Jurkat, Clone E6-1 (cell line): ENCODE results near the gene TUBG2.
A peak's percentile ranks its signal among the peaks of the same experiment; 100 is the strongest.

ENCODE experiments used
- DNase-seq: peaks from one replicate; pipeline ENCODE4 v3.0.0-alpha.2; 2011; ENCODE audit warnings: low read depth, low spot score
- H3K4me3 ChIP-seq: 2 replicates; pipeline ENCODE4 v1.5.1; 2011; ENCODE audit warnings: mild to moderate bottlenecking, low read length, control low read depth, moderate library complexity

TUBG2 gene

DNA sequence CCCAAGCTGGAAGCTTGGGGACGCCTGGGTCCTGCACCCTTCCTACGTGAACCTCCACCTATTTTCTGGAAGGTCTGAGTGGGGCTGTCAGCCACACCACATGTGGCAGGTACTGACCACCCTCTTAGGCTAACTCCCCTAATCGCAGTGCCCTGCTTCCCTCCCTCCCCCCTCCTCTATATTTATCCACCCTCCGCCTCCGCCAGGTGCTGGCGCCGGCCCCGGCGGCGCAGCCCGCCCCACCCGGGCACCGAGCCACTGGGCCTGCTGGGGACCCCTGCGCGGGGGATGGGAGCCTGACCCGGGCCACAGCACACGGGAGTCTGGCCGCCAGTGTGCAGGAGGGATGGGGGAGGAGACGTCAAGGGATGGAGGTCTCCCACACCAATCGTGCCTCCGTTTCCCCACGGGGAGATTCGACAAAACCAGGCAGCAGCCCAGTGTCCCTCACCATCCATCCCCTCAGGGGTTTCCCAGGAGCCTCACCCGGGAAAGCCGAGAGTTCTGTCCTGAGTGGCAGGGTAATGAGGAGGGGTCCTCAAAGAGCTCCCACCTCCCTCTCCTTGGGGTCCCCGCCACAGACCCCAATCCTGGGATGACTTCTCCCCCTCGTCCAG, 16.4 kb downstream of the TUBG2 start:
- peak overlapping the region; percentile 65 for H3K4me3 ChIP-seq
- no peak for DNase-seq

DNA sequence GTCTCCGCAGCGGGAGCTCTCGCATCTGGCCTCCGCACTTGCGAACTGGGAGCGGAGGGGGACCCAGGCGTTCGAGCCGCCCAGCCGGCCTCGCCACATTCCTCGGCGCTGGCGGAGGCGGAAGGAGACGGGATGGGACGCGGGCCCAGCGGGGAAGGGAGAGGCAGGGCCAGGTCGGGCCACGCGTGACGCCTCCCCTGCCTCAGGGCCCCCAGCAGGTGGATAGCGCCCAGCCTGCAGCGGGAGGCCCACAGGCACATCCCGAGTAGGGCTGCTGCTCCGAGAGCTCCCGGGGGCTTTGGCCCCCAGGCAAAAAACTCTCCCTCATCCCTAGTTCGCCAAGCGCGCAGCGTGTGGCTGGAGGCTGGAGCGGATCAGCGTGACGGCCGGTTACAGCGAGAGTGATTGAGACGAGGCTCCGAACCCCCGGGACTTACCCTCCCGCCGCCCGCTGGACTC, 16.9 kb downstream of the TUBG2 start:
- DNase-seq: no peak

DNA sequence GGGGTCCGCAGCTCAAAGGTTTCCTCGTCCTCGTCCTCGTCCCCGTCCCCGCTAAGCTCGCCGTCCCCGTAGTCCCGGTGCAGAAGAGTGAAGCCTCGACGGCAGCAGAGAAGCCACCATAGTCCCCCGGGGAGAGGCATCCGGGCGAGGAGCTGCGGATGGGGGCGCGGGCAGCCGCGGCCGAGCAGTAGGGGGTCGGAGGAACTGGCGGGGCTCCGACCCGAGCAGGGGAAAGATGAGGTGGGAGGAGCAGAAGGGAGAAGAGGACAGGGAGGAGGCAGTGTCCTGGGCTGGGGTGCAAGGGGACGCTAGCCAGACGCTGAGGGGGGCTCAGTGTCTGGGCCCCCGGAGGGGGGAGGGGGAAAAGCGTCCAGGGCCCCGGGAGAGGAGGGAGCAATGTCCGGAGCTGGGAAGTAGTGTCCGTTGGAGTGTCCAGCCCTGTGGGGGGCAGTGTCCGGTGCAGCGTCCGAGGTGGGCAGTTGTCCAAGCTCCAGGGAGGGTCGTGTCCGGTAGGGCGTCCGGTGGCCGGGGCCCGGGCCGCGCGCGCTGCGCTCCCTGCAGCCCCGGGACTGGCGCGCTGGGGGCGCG, 17.4 kb downstream of the TUBG2 start, which contains the start of gene PLEKHH3:
Gene PLEKHH3 (minus strand): TSS at position 571 of the 588 bp plus-strand sequence. CDS start 431 bp downstream, at position 140.
- DNase-seq: no peak

More for the DNA sequence above, 16.9 kb downstream of the TUBG2 start:
- H3K4me3 ChIP-seq: peak overlapping the region; percentile 65

DNA sequence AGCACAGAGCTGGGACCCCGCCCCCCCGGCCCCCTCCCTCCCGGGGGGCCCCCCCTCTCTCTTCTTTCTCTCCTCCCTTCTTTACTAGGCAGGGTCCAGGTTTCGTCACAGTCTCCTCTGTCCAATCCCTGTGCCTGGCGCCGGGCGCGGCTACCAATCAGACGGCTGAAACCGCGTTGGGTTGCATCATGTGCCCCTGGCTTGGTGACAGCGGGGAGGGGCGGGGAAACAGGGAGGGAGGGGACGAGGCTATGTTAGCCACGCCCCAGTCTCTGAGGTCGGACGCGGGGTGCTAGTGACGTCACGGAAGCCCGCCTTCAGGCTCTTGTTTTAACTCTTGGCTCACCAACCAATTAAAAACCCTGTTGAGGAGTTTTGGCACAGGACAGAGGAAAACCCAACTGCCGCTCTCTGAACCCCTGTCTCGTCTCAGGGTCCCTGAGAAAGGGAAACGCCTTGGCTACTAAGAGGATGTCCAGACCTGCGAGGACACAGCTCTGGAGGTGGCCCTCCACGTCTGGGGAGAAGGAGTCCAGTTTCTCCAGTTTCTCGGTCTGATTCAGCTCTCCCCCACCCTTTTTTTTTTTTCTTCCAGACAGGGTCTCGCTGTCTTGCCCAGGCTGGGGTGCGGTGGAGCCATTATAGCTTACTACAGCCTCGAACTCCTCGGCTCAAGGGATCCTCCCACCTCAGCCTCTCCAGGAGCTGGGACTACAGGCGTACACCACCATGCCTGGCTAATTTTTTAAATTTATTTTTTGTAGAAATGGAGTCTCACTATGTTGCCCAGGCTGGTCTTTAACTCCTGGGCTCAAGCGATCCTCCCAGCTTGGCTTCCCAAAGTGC, 18.2 kb downstream of the TUBG2 start:
- H3K4me3 ChIP-seq: peak overlapping the region; percentile 65
- DNase-seq: peak; percentile 99

More for the DNA sequence above, 17.4 kb downstream of the TUBG2 start, which contains the start of gene PLEKHH3:
- peak within 1 kb of the TSS; percentile 65 for H3K4me3 ChIP-seq

DNA sequence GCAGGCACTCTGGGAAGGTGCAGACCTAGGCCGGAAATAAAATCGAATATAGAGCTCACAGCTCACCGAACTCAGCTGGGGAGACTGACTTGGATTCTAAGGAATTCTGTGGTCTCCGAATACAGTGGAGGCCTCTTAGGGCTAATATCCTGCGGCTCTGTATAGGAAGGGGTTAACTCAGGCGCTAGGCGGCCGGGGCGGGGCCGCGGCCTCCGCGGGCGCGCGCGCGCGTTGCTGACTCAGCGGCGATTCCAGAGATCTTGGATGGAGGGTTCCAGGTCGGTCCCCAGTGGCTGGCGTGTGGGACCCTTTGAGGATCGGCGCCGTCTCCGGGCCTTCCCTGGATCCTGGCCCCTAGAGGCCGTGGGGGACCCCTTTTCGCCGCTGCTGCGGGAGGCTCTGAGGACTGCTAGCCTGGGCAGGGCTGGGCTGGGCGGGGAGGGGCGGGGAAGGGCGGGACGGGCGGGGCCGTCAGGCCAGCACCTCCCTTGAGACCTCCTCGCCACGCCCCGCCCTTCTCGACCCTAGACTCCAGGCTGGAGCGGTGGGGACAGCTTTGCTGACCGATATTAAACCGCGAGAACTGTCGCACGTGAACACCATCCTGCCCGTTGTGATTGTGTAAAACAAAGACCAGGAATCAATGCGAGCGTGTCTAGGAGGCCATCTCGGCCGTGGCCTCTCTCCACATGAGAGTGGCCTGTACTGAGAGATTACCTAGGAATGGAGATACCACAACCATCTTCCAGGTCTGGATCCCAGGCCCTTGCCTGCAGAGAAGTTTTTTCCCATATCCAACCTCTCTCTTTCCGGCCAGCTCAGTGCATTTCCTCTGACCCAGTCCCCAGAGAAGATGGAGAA, 19.1 kb downstream of the TUBG2 start:
- peak; percentile 49 for DNase-seq
- H3K4me3 ChIP-seq: peak overlapping the region; percentile 58

DNA sequence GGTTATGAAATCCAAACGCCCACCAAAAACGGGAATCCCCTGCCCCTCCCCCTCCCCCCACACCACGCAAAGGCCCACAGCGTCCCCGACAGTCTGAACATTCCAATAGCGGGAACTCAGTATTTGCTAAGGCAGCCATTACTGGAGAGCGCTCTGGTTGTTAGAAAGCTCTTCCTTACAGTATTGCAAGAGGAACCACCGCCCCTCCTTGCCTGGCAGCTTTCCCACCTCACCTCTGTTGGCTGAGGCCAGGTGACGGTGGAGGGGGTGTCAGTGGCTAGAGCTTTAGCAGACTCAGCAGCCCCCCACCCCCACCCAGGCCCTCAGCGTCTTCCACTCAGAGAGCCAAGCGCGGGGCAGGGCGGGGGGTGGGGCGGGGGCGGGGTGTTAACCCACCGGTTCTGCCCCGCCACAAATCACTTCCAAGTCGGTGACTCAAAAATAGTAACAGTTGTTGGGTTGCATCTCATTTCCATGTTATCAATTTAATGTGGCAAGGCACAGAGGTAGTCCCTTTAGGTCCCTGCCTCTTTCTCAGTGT, 19.9 kb downstream of the TUBG2 start:
- DNase-seq: peak; percentile 51
- H3K4me3 ChIP-seq: peak overlapping the region; percentile 58

DNA sequence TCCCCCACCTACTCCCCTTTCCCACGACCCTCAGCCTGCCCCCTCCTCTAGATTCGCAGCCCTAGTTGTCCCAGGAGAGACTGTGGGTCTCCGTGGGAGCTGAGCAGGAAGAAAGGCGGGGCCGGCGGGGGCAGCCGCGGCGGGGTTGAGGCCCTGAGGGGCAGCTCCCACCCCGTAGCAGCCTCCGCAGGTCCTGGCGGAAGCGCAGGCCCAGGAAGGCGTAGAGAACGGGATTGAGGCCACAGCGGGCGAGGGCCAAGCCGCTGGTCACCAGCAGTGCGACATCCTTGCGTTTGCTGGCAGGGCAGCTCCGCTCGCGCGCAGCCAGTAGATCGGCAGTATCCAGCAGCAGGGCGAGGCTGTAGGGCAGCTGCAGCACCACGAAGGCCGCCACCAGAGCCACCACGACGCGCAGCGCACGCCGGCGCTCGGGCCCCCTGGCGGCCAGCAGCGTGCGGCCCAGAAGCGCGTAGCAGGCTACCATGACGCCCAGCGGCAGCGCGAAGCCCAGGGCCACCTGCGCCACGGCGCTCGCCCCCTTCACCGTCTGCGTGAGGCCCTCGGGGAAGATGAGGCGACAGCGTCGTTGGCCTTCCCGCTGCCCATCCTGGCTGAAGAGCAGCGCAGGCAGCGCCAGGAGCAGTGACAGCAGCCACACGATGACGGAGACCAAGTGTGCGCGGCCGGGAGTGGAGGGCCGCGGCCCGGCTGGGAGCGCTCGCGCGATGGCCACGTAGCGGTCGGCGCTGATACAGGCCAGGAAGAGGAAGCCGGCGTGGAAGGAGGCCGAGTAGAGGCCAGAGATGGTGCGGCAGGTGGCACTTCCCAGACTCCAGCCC, 20.6 kb downstream of the TUBG2 start:
- peak; percentile 73 for DNase-seq
- H3K4me3 ChIP-seq: peak overlapping the region; percentile 58

DNA sequence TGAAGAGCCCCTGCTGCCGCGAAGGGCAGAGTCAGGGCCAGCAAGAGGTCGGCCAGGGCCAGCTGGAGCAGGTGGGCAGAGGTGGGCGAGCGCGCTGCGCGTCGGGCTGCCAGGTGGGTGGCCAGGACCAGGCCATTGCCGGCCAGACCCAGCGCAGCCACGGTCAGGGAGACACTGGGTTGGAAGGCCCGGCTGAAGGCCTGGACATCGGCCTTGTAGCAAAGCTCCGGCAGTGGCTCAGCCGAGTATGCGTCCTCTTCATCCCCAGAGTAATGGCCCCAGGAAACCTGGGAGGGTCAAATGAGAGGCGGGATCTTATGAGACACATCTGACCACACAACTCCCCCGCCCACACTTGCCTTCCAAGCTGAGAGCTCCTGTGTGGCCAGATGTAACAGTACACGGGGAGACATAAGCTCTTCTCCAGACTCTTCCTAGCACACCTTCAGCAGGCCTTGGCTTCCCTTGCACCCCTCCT, 21.3 kb downstream of the TUBG2 start:
- no peak overlapping the region for H3K4me3 ChIP-seq
- DNase-seq: no peak

DNA sequence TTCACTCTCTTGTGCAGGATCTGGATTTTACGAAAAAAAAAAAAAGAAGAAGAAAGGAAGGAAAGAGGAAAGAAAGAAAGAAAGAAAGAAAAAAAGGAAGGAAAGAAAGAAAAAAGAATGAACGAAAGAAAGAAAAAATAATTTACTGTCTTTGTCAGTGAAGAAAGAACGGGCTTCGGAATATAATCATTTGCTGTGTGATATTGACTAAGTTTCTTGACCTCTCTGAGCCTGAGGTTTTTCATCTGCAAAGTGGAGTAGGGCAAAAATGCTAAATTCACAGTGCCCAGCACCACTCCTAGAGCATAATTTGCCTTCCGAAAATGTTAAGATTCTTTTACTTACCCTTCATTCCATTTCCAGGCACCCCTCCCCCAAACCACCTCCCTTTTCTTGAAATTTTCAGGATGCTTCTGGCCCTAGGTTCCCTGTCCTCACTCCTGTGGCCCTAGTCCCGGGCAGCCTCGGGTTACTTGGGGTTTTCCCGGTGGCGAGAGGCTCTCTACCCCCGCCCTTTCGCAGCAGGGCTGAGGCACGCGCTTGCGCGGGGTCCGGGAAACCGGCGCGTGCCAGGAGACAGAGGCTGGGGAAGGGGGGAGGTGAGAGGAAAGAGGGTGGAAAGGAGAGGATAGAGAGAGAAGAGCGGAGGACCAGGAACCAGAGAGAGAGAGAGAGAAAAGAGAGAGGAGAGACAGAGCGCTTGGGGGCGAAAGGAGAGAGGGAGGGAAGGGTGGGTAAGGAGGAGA, 23.1 kb downstream of the TUBG2 start, which contains the start of gene CNTNAP1:
Gene CNTNAP1 (plus strand): TSS at position 556 of the 746 bp plus-strand sequence. CDS start 299 bp downstream, outside the sequence.
- peak within 1 kb of the TSS; percentile 25 for H3K4me3 ChIP-seq
- DNase-seq: no peak

DNA sequence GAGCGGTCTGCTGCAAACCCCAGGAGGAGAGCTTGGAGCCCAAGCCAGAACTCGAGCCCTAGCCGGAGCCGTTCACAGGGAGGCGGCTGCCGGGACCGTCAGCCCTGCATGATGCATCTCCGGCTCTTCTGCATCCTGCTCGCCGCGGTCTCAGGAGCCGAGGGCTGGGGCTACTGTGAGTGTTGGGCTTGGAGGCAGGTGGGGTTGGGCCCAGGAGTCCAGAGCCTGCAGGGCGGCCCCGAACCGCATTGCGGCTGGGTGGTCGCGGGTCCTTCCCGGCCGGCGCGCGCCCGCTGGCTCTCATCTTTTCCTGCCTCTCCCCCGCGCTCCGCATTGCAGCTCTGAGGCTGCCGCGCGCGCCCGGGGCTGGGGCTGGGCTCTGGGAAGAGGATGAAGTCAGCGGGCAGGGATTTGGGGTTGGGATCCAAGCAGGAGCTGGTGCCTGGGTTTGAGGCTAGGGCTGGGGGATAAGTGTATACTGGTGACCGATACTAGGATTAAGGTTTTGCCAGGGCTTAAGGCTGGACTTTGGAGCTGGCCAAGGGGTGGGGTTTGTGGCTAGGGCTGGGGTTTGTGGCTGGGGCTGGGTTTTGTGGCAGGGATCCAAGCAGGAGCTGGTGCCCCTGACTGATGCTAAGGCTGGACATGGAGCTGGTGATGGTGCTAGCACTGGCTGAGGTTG, 23.8 kb downstream of the TUBG2 start:
- no peak for DNase-seq
- H3K4me3 ChIP-seq: peak overlapping the region; percentile 25

DNA sequence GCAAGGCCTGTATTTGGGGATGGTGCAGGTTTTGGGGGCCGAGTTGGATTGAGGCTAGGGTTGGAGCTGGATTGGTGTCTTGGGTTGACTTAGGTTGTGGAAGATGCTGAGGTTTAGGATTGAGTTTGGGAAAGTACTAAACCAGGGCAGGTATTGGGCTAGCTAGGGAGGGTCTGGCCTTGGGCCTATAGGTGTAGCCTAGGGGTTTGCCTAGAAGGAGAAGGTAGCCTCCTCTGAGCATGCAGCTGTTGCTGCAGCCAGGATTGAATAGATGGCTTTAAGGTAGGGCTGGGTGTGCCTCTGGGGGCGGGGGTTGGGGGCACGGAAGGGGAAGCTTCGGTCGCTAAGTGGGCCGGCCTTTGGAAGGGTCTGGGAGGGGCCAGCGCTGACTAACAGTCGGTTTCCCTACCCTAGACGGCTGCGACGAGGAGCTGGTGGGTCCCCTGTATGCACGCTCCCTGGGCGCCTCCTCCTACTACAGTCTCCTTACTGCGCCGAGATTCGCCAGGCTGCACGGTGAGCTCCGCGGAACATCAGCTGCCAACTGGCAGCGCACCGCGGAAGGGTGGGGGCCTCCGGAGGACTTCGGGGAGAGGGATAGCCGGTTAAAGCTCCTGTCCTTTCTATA, 24.4 kb downstream of the TUBG2 start:
- DNase-seq: no peak

DNA sequence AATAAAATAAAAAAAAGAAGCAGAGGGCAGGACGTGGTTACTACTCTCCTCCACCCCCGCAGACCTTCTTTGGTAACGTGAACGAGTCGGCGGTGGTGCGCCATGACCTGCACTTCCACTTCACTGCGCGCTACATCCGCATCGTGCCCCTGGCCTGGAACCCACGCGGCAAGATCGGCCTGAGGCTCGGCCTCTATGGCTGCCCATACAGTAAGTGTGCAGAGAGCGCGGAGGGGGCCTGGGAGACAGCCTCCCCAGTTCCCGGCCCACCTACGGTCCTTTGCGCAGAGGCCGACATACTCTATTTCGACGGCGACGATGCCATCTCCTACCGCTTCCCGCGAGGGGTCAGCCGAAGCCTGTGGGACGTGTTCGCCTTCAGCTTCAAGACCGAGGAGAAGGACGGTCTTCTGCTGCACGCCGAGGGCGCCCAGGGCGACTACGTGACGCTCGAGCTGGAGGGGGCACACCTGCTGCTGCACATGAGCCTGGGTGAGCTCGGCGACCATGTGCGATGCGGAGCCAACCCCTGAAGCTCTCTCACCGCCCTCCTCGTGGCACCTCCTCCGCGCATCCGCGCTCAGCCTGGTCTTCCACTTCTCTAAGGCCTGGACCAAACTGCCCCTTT, 26.0 kb downstream of the TUBG2 start:
- no peak overlapping the region for H3K4me3 ChIP-seq
- no peak for DNase-seq

More for the DNA sequence above, 24.4 kb downstream of the TUBG2 start:
- H3K4me3 ChIP-seq: no peak overlapping the region

DNA sequence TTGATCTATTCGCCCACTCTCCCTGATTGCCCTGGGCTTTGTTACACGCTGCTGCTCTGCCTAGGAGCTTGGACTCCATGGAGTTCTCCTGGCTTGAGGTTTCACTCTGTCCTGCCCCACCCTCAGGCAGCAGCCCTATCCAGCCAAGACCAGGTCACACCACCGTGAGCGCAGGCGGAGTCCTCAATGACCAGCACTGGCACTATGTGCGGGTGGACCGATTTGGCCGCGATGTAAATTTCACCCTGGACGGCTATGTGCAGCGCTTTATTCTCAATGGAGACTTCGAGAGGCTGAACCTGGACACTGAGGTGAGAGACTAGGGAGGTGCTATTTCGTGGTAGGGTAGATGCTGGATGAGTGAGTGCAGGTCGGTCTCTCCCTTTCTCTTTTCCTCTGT, 26.7 kb downstream of the TUBG2 start:
- H3K4me3 ChIP-seq: no peak overlapping the region
- no peak for DNase-seq

DNA sequence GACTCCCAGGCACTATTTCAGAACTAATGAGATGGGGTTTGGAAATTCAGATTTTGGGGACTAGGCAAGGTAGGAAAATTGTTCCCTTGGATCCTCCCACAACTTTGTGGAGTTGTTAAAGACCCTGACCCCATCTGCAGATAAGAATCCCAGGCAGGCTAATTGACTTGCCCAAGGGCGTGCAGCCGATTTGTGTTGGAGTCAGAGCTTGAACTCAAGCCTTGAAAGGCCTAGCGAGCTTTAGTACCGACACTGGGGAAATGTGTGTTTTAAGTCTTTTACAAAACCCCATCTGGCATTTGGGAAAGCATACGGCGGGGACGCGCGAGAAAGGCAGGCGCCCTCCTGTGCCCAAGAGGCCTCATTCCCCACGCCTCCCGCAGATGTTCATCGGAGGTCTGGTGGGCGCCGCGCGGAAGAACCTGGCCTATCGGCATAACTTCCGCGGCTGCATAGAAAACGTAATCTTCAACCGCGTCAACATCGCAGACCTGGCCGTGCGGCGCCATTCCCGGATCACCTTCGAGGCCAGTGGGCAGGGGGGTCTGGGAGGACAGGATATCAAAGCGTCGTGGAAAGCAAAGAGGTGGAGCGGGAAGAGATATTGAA, 27.5 kb downstream of the TUBG2 start:
- no peak overlapping the region for H3K4me3 ChIP-seq
- DNase-seq: no peak

DNA sequence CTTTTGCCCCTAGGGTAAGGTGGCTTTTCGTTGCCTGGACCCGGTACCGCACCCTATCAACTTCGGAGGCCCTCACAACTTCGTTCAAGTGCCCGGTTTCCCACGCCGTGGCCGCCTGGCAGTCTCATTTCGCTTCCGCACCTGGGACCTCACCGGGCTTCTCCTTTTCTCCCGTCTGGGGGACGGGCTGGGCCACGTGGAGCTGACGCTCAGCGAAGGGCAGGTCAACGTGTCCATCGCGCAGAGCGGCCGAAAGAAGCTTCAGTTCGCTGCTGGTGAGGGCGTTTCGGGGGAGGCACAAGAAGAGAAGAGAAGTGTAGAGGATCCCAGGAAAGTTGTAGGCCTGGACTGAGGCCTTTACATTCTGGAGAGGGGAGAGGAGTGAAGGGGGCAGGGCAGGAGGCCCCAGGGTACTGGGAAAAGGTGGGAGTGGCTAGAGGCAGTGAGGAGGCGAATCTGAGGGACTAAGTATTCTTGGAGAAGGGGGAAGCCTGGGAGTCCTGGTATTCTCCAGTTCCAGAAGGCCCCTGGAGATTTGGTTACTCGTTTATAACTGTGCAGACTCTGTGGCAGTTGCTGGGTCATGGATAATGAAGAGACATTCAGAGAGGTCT, 28.7 kb downstream of the TUBG2 start:
- H3K4me3 ChIP-seq: no peak overlapping the region
- no peak for DNase-seq
